Measurements from ENCODE around the gene MGAT4B.

DNA sequence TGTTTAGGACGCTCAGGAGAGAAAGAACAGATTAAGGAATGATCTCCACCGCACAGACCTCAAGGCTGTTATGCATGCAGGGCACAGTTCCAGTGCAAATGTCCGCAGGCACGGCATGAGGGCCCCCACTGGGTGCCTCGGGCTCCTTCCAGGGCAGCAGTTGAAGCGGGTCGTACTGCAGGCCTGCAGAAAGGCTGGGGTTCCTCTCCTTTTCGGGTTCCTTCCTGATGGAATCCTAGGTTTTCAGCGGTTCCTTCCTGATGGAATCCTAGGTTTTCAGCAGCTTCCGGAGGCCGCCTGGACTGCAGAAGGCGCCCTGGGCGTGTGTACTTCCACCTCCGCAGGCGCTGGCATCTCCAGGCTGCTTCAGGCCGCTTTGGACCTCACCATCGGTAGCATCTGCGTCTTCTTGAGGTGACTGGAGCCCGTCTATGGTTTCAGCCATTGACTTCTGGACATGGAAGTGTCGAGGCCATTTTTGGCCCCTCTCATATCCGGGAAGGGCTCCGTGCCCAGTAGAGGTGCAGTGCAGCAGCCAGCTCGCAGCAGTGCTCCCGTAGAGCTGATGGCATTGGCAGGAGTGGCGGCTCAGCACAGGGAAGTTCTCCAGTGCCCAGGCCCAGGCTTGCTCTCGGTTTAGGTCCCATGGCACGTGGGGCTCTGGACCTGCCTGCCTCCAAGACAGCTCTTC, 5.6 kb upstream of the MGAT4B start:
- TF ChIP-seq, protein P1, sequence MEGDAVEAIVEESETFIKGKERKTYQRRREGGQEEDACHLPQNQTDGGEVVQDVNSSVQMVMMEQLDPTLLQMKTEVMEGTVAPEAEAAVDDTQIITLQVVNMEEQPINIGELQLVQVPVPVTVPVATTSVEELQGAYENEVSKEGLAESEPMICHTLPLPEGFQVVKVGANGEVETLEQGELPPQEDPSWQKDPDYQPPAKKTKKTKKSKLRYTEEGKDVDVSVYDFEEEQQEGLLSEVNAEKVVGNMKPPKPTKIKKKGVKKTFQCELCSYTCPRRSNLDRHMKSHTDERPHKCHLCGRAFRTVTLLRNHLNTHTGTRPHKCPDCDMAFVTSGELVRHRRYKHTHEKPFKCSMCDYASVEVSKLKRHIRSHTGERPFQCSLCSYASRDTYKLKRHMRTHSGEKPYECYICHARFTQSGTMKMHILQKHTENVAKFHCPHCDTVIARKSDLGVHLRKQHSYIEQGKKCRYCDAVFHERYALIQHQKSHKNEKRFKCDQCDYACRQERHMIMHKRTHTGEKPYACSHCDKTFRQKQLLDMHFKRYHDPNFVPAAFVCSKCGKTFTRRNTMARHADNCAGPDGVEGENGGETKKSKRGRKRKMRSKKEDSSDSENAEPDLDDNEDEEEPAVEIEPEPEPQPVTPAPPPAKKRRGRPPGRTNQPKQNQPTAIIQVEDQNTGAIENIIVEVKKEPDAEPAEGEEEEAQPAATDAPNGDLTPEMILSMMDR (IDR thresholded peaks at IDR 0.05): no peak
- TF ChIP-seq POLR2A (IDR thresholded peaks at IDR 0.05): no peak

Measured in Peyer's patch (tissue), 4 donors.